Retinal pigment epithelial cell (primary cell): Measurements from ENCODE around the gene ATP2C1.
A peak's percentile ranks its signal among the peaks of the same experiment; 100 is the strongest.
"Not testable (repeated sequence)": the region's sequence is repeated elsewhere in the genome, so short reads cannot be mapped to it uniquely, and the experiment has no call there.

Experiments
- DNase-seq: peaks from one replicate; pipeline ENCODE4 v3.0.0-alpha.2; 2010; ENCODE audit warnings: low read depth
- H3K4me3 ChIP-seq: 2 replicates; pipeline ENCODE4 v1.5.1; 2011; ENCODE audit warnings: mild to moderate bottlenecking, low read length, control low read depth, moderate library complexity
- TF ChIP-seq, protein P1 (sequence below): conservative IDR thresholded peaks from 2 replicates; pipeline ENCODE4 v1.5.1; 2011; ENCODE audit warnings: low read depth, low read length, control low read depth, inconsistent platforms

Gene ATP2C1

DNA sequence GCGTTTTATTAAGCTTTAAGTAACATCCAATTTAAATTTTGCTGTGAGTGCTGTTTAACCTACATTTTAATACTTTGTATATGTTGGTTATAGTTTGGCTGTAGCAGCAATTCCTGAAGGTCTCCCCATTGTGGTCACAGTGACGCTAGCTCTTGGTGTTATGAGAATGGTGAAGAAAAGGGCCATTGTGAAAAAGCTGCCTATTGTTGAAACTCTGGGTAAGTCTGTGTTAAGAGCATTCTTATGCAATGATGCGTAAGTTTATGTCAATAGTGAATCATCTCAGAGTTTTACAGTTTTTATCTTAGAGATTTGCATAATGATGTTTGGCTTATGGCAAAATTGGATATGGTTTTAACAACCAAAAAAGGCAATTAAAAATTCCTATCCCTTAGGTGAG lies 70.0 kb downstream of the ATP2C1 start:
- TF ChIP-seq, protein P1, sequence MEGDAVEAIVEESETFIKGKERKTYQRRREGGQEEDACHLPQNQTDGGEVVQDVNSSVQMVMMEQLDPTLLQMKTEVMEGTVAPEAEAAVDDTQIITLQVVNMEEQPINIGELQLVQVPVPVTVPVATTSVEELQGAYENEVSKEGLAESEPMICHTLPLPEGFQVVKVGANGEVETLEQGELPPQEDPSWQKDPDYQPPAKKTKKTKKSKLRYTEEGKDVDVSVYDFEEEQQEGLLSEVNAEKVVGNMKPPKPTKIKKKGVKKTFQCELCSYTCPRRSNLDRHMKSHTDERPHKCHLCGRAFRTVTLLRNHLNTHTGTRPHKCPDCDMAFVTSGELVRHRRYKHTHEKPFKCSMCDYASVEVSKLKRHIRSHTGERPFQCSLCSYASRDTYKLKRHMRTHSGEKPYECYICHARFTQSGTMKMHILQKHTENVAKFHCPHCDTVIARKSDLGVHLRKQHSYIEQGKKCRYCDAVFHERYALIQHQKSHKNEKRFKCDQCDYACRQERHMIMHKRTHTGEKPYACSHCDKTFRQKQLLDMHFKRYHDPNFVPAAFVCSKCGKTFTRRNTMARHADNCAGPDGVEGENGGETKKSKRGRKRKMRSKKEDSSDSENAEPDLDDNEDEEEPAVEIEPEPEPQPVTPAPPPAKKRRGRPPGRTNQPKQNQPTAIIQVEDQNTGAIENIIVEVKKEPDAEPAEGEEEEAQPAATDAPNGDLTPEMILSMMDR = no peak
- no peak overlapping the region for H3K4me3 ChIP-seq
- peak; percentile 72 for DNase-seq

DNA sequence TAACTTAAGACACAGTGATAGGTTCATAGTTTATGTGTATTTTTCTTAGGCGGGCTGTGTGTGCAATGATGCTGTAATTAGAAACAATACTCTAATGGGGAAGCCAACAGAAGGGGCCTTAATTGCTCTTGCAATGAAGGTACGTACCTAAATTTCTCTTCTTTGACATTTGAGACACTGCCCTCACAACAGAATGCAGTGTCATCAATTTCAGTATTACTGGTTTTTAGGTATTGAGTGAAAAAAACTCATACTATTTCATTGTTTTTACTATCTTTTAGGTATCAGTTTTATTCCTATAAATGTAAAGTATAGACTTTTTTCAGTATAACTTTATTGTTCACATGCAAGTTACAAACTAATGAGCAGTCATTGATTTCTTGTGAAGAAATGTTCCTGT lies 73.4 kb downstream of the ATP2C1 start:
- no peak for DNase-seq
- no peak overlapping the region for H3K4me3 ChIP-seq
- TF ChIP-seq, protein P1 = no peak

DNA sequence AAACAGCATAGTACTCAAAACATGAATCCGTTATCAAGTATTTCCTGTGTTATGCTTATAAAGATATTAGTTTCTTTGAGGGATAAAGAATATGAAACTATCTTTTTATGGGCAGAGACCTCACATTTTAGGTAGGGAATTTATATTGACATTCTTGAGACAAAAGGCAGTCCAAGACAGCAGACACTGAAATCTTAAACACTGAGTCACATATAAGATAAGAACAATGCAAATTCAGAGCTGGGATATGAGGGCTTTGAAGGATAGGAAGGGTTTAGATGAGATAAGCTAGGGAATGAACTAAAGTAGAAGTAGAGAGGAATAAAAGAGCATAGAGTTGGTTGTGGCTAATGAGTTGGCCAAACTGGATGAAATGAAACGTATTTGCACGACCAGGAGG lies 74.3 kb downstream of the ATP2C1 start:
- TF ChIP-seq, protein P1 = no peak
- H3K4me3 ChIP-seq = no peak overlapping the region
- no peak for DNase-seq

DNA sequence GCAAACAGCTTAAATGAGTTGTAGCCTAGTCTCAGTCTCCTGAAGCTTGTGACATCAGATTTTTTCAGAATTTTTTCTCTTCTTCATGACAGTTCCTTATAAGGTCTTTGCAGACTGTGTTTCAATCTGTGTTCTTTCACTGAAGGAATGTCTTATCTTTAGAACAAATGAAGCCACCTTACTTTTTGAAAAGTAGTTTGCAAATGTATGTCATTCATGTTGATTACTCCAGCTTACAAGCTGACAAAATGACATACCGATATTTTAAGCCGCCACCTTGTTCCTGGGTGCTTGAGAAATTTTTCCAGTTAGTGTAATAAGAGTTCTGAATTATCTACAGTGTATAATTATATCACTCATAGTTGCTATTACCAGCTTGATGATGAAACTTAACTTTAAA lies 75.7 kb downstream of the ATP2C1 start:
- TF ChIP-seq, protein P1 = no peak
- no peak for DNase-seq
- H3K4me3 ChIP-seq = no peak overlapping the region

DNA sequence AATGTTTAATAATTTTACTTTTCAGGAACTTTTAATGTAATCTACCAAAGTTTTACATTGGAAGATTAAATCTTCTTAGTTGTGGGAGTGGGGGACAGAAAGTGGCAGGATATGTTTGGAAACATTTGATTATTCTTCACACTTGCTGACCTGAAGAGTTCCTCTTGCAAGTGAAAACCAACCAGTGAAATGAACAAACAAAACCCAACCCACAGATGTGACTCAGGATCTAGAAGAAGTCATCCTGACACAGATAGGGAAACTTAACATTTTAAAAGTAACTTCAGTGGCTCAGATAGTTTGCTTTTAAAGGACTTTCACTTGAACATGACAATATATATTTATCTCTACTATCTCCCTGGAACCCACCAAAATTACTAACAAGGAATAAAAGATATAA lies 77.3 kb downstream of the ATP2C1 start:
- TF ChIP-seq, protein P1 = no peak
- DNase-seq = no peak
- no peak overlapping the region for H3K4me3 ChIP-seq

DNA sequence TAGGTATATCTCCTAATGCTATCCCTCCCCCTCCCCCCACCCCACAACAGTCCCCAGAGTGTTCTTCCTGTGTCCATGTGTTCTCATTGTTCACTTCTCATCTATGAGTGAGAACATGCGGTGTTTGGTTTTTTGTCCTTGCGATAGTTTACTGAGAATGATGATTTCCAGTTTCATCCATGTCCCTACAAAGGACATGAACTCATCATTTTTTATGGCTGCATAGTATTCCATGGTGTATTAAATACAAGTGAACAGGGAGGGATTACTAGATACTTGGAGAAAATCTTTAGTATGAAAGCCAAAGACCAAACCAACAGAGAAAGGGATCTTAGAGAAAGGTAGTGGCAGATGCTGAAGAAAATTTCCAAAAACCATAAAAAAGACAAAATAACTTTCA lies 78.7 kb downstream of the ATP2C1 start:
- DNase-seq, H3K4me3 ChIP-seq: not testable (repeated sequence)

DNA sequence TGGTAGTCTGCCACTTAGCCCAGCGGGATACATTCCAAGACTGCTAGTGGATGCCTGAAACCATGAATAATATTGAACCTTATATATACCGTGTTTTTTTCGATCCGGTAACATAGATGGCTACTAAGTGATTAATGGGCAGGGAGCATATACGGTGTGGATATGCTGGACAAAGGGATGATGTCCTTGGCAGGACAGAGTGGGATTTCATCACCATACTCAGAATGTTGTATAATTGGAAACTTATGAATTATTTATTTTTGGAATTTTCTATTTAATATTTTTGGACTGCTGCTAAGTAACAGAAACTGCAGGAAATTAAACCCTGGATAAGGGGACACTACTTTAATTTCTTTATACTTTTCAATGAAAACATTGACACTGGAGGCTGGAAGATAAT lies 79.5 kb downstream of the ATP2C1 start:
- DNase-seq = no peak
- TF ChIP-seq, protein P1 = no peak
- H3K4me3 ChIP-seq = no peak overlapping the region

DNA sequence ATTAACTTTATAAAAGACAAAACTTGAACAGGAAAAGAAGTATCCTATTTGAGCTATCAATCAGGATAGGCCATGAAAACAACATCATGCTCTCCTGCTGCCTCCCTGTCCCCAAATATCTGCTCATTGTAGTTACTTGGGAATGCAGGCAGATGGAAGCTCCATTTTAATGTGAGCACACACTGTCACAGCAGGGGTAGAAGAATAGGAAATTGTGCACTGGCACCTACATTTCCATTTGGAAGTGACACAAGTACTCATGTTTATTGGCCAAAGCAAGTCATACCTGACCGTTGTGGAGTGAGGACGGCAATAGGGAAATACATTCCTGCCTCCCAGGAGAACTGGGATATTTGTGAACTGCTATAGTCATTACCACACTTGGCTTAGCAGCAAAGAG lies 80.3 kb downstream of the ATP2C1 start:
- no peak for DNase-seq
- H3K4me3 ChIP-seq = no peak overlapping the region
- TF ChIP-seq, protein P1 = no peak
